CD1c-positive myeloid dendritic cell (primary cell): ENCODE data around the gene CMSS1.

Experiments used
- DNase-seq: peaks from one replicate; pipeline ENCODE4 v3.0.0-alpha.2; 2016; ENCODE audit errors: extremely low spot score

The CMSS1 gene

GRCh38 chr3:99817437-99818240, at the start of gene CMSS1:
Gene CMSS1, plus strand, starts transcription at chr3:99817862.
- peak; percentile 97 for DNase-seq

GRCh38 chr3:99768126-99768525, 49.5 kb upstream of the CMSS1 start:
- no peak for DNase-seq

GRCh38 chr3:99768808-99769501, 48.7 kb upstream of the CMSS1 start:
- DNase-seq, result no peak

GRCh38 chr3:99772171-99772570, 45.5 kb upstream of the CMSS1 start:
- DNase-seq, result no peak

GRCh38 chr3:99772671-99773070, 45.0 kb upstream of the CMSS1 start:
- DNase-seq, result no peak

GRCh38 chr3:99774467-99774866, 43.2 kb upstream of the CMSS1 start:
- DNase-seq, result no peak

DNA sequence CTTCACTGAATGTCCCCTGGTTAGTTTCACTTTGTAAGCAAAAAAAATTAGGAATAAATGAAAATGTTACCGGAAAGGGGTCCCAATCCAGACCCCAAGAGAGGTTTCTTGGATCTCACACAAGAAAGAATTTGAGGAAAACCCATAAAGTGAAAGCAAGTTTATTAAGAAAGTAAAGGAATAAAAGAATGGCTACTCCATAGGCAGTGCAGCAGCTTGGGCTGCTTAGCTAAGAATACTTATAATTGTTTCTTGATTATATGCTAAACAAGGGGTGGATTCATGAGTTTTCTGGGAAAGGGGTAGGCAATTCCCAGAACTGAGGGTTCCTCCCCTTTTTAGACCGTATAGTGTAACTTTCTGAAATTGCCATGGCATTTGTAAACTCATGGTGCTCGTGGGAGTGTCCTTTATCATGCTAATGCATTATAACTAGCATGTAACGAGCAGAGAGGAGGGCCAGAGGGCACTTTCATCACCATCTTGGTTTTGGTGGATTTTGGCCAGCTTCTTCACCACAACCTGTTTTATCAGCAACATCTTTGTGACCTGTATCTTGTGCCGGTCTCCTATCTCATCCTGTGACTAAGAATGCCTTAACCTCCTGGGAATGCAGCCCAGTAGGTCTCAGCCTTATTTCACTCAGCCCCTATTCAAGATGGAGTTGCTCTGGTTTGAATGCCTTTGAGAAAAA, 41.0 kb upstream of the CMSS1 start:
- DNase-seq, result no peak

- no peak for DNase-seq
Observed at GRCh38 chr3:99777210-99777549, 40.5 kb upstream of the CMSS1 start.

DNA sequence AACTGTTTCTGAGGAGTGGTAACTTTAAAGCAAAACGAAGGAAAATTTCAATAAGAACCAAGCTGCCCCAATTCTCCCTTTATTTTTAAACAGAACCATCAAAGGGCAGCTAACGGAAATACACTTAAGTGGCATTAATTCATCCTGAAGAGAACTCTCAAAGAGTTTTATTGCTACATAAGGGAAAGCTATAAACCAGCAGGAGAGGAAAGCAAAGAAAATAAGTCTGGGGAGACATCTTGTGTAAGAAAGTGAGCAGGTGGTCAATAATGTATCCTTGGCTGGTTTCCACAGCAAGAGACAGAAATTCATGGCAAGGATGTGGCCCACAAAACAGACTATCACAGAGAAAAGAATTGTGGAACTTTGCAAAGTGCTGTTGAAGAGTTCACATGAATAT, 40.0 kb upstream of the CMSS1 start:
- no peak for DNase-seq

DNA sequence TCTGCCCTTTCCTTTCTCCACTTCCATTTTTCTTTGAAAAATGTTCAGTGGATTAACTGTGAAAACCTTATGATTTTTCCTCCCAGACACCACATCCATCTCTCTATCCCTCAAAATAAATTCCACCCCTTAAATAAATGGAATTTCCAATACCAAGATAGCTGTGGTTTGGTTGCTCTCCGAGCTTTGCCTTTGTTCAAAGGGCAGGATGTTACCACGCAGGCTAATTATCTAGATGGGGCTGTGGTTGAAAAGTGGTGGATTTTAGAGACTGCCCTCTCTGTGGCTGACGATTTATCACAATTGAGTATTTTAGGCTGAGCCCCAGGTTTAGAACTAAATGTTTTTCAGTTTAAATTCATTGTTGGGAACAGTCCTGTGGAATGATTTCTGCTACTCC, 36.9 kb upstream of the CMSS1 start:
- no peak for DNase-seq

DNA sequence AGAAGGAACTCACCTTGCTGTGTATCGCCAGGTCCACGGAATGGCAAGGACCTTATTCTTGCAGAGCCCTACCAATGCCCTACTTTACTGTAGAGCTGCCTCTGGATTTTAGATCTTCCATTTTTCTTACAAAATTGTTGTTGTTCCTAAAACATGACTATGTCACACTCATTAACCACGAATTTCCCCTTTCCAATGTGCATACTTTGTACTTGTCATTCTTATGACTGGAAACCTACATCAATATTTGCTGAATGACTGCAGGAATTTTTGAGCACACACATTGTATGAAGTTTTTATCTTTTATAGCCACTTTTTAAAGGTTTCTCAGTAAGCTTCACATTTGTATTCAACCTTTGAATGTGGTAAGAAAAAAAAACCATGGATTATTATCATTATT, 35.9 kb upstream of the CMSS1 start:
- no peak for DNase-seq

DNA sequence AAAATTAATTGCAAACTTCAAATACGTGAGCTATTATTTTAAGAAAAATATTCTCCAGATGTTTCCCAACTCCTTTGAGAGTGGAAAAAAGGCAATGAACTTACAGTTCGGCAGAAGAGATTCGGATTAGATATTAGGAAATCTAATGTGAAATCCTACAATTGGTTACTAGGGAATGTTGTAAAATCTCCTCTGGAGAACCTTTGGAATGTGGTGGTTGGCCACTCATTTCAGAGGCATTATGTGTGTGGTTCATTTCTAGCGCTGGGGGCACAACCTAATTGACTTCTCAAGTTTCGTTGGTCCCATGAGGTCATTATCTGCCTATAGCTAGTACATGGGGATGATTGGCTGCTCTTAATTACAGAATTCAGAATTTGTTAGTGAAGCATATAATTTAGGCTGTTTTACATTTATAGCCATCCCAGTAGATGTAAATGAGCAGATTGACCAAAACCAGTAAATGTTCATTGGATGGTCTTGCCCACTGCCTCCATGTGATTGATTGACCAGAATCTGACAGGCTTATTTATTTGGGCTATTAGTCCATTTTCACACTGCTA, 34.6 kb upstream of the CMSS1 start:
- no peak for DNase-seq

DNA sequence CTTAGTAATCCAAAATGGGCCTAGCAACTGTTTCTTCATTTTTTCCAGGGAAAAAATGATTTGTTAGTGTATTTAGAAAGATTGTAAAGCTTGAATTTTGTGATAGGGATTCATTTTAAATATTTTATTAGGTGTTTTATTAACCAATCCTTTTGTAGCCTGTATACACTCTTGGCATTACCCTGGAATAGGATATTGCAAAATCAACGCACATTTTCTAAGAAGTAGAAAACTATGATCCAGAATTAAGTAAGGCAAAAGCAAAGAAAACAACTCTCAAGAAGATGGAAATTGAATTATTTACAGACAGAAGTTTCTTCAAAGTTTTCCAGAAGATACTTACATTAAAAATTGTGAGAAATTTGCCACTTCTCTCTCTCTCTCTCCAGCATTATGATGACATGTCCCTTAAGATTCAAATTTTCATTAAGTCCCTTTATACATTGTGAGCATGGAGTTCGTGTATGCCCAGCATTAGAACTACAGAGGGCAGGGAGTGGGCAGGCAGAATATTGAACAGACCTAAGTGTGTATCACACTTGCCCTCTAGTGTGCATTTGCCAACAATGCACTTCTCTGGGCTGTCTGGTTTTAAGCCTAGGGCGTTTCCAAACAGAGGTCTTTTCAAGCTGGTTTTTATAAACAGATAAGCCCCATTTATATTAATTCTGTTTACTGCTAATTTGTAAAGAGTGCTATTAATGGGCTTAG, 28.5 kb upstream of the CMSS1 start:
- DNase-seq, result peak; percentile 4

- DNase-seq, result no peak
Observed at GRCh38 chr3:99794485-99794884, 23.2 kb upstream of the CMSS1 start.

GRCh38 chr3:99795573-99795972, 22.1 kb upstream of the CMSS1 start:
- no peak for DNase-seq

DNA sequence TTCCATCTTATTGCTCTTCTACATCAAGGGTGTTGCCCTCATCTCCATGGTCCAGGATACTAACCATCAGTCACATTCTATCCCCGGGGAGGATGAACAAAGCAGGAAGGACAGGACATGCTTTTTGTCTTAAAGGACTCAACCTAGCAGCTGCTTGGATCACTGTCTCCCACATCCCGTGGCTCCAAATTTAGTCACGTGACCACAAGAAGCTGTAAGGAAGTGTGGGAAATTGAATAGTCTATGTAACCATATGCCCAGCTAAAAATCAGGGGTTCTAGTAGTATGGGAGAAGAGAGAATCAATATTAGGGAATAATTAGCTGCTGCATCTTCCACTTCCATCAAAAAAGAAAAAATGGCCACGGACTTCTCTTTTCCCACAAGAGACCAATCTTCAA, 18.2 kb upstream of the CMSS1 start:
- no peak for DNase-seq

- no peak for DNase-seq
Observed at GRCh38 chr3:99803297-99803696, 14.4 kb upstream of the CMSS1 start.

DNA sequence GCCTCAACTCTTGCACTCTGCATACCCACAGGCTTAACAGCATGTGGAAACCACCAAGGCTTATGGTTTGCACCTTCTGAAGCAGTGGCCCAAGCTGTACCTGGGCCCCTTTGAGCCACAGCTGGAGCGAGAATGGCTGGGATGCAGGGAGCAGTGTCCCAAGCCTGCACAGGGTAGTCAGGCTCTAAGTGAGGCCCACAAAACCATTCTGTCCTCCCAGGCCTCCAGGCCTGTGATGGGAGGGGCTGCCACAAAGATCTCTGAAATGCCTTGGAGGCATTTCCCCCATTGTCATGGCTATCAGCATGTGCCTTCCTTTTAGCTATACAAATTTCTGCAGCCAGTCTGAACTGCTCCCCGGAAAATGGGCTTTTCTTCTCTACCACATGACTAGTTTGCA, 12.5 kb upstream of the CMSS1 start:
- DNase-seq, result no peak

- DNase-seq, result peak; percentile 61
Observed at GRCh38 chr3:99808163-99808794, 9.4 kb upstream of the CMSS1 start.

DNA sequence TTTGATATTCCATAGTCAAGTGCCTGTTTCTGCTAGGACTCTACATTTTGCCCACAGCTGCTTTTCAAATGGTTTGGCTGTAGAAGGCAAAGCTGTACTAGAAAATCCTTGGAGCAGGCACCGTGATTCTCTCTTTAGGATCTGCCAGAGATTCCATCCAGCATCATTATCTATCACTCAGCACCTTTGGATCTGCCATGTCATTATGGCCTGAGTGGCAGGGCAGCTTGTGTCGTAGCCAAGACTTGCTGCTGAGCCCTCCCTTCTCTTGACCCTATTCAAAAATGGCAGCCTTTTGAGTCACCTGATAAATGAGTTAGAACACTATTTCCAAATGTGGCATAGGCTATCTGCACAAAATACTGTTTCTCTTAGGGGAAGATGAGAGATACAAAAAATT, 8.1 kb upstream of the CMSS1 start:
- no peak for DNase-seq

DNA sequence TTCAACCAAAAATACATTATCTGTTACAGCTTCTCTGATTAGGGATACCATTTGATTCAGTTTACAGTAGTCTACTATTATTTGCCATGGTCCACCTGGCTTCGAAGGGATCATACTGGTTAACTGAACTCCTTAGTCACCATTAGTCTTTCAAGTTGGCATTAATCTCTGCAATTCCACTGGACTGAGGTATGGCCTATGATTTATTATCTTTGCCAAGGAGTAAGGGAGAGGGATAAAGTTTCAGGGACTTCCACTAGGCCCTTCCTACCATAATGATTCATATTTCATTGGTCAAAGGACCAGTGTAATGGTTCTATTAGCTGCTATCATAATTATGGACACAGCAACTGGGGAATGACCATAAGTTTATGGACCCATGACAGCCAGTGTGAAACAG, 7.3 kb upstream of the CMSS1 start:
- no peak for DNase-seq

DNA sequence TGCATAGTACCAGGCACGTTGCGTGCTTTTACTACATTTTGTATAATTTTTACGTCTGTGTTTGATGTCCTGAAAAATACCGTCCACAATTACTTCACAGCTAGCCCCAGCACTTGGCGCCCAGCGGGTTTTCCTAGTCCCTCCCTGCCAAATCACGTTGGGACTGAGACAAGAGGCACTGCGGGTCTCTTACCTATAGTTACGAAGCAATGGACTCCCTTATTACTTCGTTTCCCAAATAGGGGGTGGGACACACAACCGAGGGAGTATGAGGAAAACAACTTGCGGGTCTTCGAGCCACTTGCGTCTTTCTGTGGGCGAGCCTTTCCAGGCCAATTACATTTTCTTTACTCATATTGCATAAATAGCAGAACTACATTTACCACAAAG, 620 bp upstream of the CMSS1 start:
- no peak for DNase-seq
